Measurements from ENCODE around the gene SEMA6B. TPM values are rescaled to one million over a fixed set of nuclear protein-coding genes. Genes with fewer than 3 reads are reported as not detected.

SEMA6B gene
- total and polyA plus RNA-seq, 10 of the 15 experiments (the other 5 are each of a cell fraction or from before 2014, with no cell fraction given), result 0.13 TPM; not detected in 9

GRCh38 chr19:4566402-4567051 is 7.0 kb upstream of the SEMA6B start:
- Histone ChIP-seq H3K79me2 (ENCODE audit: control insufficient read depth, insufficient read depth, low read length) (no peaks in the 10 kb centered on the region), H3K27ac (ENCODE audit: control insufficient read depth, insufficient read depth) (no peak overlapping the region), H3K9me3 (replicated peaks; ENCODE audit: control insufficient read depth, insufficient read depth, low read length) (no peaks in the 10 kb centered on the region), H3K27me3 (replicated peaks in 1 of 2; ENCODE audit: control insufficient read depth in 2 of 2, insufficient read depth in 2 of 2, low read length in 1 of 2) (no peaks in the 10 kb centered on the region), H3K4me3 (no peak overlapping the region), H3K9ac (ENCODE audit: control insufficient read depth, insufficient read depth, low read length) (no peak overlapping the region), H4K20me1 (ENCODE audit: control insufficient read depth, insufficient read depth) (no peaks in the 10 kb centered on the region), H2AFZ (ENCODE audit: control insufficient read depth, low read depth, low read length) (no peak overlapping the region), H3K36me3 (ENCODE audit: control insufficient read depth in 2 of 2, insufficient read depth in 2 of 2, low read length in 1 of 2) (no peaks in the 10 kb centered on the region), H3K4me1 (ENCODE audit: control insufficient read depth, insufficient read depth, low read length) (no peaks in the 10 kb centered on the region), H3K4me2 (ENCODE audit: control insufficient read depth, insufficient read depth) (no peak overlapping the region)
- RAD21 ChIA-PET (ENCODE audit: unreplicated experiment), result interaction anchor here (2.5 kb wide), 1 partner anchor 70 kb away, joined by 16 read pairs; no protein-coding TSS in a partner anchor
- 41% methylated on average over 35 of the region's 35 CpGs for WGBS (ENCODE audit: insufficient coverage, insufficient replicate concordance, low lambda C conversion rate, missing lambda C conversion rate)
- no TSS peak for BruUV-seq (replicated peaks)
- POLR2A ChIA-PET, result interaction anchor here (0.6 kb wide), 1 partner anchor 15 kb away, joined by 3 read pairs; no protein-coding TSS in a partner anchor
- CTCF ChIA-PET, result interaction anchor here (0.6 to 10.1 kb wide), 11 partner anchors 10 to 1238 kb away, joined by 3 to 94 read pairs (median 3); partner anchors contain the start of gene NRTN
- no peak for DNase-seq (ENCODE audit: low read depth, low spot score)
- intact Hi-C loops (cut with micrococcal nuclease; ENCODE audit: unreplicated experiment) (no loop called here), in situ Hi-C loops (cut with MboI) (no loop called here)
- ATAC-seq, result no peak
- FAIRE-seq, result no peak
- SMC1A ChIA-PET (ENCODE audit: uncharacterized antibody, unreplicated experiment), result interaction anchor here (1.0 to 1.1 kb wide), 2 partner anchors 23 to 66 kb away, joined by 3 read pairs; no protein-coding TSS in a partner anchor
- TF ChIP-seq NRF1 (conservative IDR thresholded peaks at IDR 0.05; ENCODE audit: low read depth, low read length), result no peak
- TF ChIP-seq IKZF1 (conservative IDR thresholded peaks at IDR 0.05), result no peak
- no peak for TF ChIP-seq PML (IDR thresholded peaks at IDR 0.05; ENCODE audit: low read length)
- TF ChIP-seq IRF4 (IDR thresholded peaks at IDR 0.05; ENCODE audit: low read depth, low read length), result no peak
- no peak for TF ChIP-seq RELB (IDR thresholded peaks at IDR 0.05; ENCODE audit: low read depth)
- TF ChIP-seq HSF1 (IDR thresholded peaks at IDR 0.05; ENCODE audit: low read depth, low read length), result no peak
- TF ChIP-seq CBFB (IDR thresholded peaks at IDR 0.05; ENCODE audit: low read depth), result no peak
- TF ChIP-seq NR2F1 (conservative IDR thresholded peaks at IDR 0.05), result no peak
- TF ChIP-seq ZBTB40 (IDR thresholded peaks at IDR 0.05; ENCODE audit: borderline replicate concordance), result no peak
- TF ChIP-seq USF1 (IDR thresholded peaks at IDR 0.05; ENCODE audit: borderline replicate concordance, extremely low read length, insufficient read depth, low read depth, low read length), result no peak
- TF ChIP-seq SMAD5 (IDR thresholded peaks at IDR 0.05; ENCODE audit: low read depth), result no peak

All from GM12878 (cell line).